NCI-H128 (cell line): ENCODE results near the gene PARP16.
"Not testable (repeated sequence)": the region's sequence is repeated elsewhere in the genome, so short reads cannot be mapped to it uniquely, and the experiment has no call there.

Source experiments
- DNase-seq: peaks from one replicate; lab custom pipeline; 2025; ENCODE audit not compliant: unreplicated experiment; lab: John Stamatoyannopoulos, UW

PARP16 gene

DNA sequence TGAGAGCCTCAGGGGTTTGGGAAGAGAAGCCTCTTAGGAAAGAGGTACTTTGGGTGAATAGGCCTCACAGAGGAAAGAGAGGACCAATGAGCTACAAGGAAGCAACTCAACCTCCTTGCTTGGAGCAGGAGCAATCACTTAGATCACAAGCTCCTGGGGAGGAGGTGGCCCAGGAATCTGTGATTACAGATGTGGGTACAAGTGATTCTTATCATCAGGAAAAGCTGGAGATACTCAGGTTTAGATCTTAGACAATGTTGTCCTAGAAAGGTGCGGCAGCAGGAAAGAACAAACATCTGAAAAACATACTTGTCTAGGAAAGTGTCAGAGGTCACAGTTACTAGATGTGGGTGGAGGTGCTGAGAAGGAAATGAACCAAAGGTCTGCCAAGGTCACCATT, 8.2 kb downstream of the PARP16 start:
- DNase-seq = no peak

DNA sequence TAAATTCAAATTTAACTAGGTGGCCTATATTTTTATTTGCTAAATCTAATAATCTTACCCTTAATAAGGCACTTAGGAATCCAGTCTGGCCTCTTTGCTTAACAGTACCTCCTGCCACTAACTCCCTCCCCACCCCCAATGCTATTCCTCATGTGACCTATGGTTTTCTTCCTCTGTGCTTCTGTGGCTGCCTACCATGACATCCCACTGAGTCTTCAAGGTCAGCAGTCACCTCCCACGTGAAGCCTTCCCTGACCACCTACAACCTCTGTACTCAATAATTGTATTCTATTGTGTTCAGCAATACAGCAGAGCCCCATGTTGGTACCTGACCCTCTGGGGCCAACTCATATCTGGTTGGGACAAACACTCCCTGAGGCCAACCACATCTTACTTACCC, 9.7 kb downstream of the PARP16 start:
- DNase-seq = no peak

DNA sequence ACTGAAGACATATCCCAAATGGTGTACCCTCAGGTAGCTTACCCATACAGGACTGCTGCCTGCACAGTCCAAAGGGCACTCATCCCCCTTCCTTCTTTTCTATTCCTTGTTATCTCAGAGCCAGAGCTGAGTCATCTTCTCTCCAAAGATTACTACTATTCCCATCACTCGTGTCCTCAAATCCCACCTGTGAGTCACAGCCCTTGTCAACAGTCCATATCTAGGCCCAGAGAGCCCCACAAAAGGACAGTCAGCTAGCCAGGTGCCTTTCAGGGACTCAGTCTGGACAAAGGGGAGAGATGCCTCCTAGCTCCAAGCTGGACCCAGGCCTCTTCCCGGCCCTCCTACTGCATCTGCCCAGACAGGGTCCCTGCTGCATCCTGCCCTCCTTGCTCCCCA, 11.0 kb downstream of the PARP16 start:
- DNase-seq = no peak

DNA sequence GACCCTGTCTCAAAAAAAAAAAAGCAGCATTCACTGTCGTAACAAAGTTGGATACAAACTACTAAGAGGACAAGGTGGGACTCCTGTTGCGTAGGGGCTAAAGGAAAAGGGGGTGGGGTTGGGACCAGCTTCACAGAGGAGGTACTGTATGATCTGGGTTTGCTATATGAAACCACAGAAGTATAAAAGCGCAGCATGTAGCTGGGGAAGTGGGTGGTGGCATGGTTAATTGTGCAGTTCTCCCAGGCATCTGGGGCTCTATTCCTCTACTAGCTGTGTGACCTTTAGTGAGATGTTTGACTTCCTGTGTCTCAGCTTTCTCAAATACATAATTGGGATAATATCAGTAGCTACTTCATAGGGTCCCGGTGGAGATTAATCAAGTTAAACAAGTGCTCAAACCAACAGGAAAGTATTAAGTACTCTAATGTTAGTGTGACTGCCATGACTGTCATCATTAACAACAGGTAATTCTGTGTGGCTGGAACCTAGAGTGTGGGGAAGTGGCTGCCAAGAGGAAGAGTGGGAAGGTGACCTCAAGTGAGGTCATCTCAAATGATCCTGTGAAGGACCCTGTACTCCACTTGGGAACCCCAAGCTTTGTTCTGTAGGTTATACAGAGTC, 11.5 kb downstream of the PARP16 start:
- DNase-seq = no peak

DNA sequence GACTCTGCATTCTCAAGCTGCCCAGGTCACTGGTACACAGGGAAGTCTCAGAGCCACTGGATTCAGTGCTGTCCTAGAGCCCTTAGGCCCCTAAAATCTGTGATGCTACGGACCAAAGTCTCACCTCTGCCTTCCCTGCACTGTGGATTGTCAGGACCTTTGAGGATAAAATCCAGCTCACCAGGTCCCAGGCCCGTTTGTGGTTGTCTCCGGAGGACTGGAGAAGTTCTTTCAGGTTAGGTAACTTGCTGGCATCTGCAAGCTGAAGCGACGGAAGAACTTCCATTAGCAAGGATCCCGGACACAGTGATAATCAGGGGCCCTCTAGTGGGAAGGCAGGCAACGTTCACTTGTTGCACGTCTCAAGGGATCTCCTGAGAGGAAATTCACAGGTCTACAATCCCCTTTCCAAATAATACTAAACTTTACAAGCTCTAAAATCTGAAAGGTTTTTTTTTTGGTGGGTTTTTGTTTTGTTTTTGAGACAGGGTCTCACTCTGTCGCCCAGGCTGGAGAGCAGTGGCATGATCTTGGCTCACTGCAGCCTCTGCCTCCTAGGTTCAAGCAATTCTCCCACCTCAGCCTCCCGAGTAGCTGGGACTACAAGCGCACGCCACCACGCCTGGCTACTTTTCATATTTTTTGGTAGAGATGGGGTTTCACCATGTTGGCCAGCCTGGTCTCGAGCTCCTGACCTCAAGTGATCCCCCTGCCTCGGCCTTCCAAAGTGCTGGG, 15.7 kb downstream of the PARP16 start:
- not testable (repeated sequence) for DNase-seq

DNA sequence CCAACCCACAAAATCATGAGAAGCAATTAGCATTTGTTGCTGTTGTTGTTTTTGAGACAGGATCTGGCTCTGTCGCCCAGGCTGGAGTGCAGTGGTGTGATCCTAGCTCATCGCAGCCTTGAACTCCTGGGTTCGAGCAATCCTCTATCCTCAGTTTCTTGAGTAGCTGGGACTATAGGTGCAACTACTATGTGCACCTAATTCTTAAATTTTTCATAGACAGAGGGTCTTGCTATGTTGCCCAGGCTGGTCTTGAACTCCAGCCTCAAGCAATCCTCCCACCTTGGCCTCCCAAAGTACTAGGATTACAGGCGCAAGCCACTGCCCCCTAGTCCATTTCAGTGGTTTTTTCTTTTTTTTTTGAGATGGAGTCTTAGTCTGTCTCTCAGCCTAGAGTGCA, 18.3 kb downstream of the PARP16 start:
- no peak for DNase-seq

DNA sequence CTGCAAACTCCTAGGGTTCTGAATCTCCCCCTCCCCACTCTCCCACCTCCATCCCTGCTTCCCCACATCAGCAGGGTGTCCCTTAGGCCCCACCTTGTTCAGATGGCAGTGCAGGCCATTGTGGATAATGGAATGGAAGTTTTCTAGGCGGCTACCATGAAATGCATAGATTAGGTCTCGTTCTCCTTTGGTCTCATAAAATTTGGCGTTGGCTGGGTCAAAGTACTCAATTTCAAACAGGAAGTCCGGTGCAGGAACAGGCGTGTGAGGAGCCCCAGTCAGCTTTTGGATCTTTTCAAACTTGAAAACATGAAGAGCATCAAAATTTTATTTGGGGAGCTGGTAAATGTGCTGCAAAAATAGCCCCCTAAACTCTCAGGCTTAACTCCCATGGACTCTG, 20.2 kb downstream of the PARP16 start:
- no peak for DNase-seq

DNA sequence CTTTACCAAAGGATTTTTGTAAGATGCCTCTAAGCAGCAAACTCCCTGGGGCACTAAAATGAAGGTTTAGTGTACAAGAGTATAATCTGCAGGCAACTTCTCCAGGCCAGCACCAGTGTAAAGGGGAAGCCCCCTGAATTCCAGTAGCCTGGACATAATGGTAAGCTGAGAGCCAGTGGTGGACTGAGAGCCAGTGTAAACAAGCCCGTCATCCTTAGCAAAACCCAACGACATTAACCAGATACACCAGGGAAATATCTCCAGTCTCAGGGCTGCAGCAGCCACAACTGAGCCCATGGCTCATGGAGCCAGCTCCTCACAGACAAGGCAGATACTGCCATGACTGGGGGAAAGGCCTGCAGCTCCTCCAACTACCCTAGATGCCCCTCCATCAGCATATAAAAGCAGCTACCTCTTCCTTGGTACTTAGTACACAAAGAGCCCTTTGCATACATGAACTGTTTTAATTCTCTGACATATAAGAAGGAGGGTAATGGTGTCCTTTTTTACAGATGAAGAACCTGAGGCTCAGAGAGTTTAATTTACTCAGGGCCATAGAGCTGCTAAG, 21.7 kb downstream of the PARP16 start:
- no peak for DNase-seq

DNA sequence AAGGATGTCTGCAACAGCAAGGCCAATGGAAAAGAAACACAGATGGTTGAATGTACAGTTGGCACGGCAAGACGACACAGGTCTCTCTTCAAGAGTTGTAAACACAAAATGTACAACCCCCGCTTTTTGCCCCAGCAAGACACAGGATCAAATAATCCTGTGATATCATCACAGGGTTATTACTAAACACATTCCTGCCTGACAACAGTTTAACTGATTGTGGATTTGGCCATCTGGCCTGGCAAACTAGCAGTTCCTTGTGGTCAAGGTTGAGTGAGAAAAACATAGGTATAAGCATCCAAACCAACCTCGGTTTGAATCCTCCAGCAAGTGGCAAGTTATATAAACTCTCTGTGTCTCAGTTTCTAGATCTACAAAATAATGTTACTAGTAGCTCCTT, 23.4 kb downstream of the PARP16 start:
- no peak for DNase-seq

DNA sequence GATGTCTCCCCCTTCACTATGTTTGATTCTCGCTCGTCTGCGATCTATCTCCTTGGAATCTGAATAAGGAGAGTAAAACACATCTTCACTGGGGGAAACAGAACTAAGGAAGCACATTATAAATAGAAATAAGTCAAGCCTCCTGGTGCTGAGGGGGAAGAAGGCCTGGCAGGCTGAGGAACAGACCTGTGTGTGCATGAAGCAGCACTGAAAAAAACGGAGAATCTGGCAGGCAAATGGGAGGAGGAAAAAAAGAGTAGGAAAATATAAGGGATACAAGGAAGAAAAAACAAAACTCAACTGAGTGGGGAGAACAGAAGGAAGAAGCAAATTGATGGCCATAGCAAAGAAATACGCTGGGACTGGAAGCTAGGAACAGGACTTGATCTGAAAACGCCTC, 25.7 kb downstream of the PARP16 start:
- no peak for DNase-seq

DNA sequence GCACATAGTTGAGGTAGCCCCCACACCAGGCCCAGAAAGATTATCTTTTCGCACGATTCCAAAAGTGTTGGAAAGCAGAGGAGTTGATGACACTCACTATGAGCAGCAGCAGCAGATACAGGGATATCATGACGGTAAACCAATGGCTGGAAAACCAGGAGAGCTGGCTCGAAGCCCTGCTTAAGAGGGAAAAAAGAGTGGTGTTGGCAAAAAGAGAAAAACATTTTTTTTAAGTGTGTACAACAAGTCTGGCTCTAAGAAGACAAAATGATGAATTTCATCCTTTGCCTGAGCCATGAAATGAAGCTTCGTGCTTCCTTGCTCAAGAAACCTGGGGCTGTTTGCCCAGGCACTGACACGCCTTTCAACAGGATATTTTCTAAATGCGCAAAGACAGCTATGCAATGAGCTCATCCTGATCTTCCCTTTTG, 27.3 kb downstream of the PARP16 start:
- DNase-seq = no peak

DNA sequence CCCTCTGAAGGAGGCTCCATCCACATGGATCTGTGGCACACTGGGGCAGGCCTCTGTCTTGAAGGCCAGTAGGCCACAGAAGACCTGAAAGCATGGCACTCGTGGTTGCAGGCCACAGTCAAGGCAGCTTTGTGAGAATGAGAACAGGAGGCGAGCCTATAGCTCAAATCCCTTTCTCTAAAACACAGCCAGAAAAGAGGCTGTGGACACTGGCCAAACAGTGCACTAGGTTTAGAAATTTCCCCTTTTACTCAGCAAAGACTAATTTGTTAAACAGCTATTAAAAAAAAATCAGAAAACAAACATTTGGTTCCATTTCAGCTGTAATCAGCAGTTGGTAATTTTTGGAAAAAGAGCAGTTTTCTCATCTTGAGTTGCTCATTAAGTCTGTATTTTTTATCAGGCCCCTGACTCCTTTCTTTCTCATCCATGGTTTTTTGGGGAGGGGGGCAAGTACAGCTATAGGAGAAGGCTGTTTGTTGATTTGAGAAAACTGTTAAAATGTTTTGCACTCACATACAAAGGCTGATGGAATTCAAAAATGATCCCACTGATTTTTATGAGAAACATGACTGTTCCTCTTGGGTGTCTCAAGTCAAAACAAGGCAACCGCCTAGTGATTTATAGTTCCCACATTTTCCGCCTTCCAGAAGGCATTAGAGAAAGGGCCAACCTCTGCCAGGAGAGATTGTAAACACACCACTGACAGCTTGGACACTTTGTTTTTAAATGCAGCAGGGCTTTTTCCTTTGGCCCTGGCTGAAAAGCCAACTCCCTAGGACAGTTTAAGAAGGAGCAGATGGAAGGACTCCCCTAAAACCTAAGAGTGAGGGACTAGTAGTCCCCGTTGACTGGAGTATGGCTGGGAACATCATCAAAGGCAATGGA, 28.1 kb downstream of the PARP16 start:
- no peak for DNase-seq

DNA sequence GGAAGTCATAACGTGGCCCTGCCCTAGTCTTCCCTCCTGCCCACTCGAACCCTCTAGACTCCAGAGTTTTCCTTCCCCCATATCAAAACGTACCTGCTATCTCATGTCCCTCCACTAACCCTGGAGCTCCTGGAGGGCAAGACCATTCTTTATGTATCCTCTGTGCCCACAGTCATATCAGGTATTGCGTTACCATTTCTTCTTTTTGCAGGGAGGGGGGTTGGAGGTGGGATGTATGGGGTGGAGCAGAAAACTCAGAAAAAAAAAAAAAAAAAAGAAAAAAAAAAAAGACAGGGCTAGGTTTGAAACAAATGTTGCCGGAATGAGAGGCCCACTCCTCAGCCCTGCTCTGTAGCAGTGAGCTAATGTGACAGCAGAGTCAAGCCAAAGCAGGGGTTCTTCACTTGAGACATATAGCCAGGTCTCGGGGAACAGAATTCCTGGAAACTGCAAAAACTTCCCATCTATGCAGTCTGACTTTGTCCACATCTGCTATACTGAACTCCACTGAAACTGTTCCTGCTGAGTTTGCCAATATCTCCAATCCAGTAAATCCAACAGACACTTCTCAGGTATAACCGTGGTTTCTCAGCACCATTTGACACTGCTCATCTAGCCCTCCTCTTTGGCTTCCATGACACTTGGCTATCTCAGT, 31.1 kb downstream of the PARP16 start:
- DNase-seq = no peak

DNA sequence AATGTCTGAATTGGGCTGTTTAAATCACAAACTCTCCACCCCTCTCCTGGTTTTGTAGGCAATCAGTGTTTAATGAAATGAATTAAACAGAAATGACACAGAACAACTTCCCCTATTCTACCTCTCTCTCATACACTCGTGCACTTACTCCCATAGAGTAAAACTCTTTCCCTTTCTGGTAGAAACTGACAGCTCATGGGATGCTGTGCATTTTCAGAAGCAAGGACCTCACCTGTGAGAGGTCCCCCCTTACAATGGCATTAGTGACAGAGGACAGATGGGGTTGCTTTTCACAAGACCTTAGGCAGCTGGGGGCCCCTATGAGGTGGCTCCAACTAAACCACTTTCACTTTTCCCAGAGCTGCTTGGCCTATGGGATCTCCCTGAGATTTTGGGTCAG, 31.9 kb downstream of the PARP16 start:
- no peak for DNase-seq

DNA sequence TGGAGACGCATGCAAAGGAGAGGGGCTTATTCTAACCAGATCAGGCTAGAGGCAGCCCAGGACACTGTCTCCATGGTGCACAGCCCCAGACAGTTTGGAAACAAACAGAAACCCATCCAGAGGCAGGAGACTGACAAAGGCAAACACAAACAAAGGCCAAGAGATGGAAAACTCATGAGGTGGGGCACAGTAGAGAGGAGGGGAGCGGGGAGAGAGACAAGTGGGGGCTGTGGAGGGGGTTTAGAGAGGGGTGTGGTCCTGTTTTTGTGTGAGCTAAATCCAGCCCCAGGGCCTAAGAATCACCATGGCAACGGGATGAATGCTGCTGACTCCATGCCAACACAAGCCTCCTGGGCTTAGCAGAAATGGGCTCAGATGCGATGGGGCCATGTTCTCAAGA, 32.3 kb downstream of the PARP16 start:
- no peak for DNase-seq

DNA sequence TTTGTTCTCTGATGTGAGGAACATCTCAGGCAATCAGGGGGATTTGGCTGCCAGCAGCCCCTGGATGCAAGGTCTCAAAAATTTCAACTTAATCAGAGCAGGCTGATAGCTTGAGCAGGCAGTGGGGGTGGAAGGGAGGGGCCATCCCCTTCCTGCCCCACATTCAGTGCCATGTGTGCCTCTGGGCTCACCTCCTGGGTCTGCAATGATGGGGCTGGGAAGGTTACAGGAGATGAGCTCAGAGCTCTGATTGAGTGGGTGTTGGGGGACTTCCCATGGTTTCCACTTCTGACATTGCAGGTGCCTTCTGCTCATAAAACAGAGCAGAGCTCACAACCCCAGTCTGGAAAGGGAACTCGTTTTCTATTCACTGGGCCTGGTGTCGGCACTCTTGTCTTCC, 37.0 kb downstream of the PARP16 start:
- DNase-seq = no peak

DNA sequence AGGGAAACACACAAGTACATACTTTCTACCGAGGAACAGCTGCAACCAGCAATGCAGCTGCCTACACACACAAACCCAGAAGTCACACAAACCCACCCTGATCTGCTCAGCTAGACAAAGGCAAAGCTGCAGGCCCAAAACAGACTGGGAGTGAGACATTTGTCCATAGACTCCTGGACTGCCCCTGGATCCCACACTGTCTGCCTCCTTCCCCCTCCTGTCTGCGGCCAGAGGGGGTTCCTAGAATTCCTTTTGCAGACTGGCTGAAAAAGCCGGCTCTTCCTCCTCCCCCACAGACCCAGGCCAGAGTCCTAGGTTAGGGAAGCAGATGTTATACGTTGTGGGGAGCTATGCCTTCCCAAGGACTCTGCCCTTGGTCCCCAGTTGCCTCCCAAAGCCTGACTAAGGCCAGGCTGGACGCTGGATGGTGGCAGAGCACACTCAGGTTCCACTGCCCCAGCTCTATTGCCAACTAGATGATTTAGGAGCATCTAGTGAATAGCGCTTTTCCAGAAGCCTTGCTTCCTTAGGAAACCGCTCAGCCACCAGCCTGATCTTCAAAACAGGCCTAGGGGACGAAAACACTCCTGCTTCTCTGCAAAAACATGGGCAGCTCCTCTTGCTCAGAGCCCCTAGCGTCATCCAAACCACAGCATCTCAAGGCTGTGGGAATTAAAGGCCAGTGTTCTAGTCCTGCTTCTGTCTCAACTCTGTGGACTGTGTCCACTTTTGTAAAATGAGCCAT, 38.0 kb downstream of the PARP16 start:
- no peak for DNase-seq

DNA sequence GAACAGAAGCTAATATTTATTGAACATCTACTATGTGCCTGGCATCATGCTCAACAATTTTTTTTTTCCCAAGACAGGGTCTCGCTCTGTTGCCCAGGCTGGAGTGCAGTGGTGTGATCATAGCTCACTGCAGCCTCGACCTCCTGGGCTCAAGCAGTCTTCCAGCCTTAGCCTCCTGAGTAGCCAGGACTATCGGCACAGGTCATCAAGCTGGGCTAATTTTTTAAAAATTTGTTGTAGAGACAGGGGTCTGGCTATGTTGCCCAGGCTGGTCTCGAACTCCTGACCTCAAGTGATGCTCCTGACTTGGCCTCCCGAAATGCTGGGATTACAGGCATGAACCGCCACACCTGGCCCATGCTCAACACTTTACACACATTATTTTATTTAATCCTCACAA, 39.7 kb downstream of the PARP16 start:
- DNase-seq = no peak

DNA sequence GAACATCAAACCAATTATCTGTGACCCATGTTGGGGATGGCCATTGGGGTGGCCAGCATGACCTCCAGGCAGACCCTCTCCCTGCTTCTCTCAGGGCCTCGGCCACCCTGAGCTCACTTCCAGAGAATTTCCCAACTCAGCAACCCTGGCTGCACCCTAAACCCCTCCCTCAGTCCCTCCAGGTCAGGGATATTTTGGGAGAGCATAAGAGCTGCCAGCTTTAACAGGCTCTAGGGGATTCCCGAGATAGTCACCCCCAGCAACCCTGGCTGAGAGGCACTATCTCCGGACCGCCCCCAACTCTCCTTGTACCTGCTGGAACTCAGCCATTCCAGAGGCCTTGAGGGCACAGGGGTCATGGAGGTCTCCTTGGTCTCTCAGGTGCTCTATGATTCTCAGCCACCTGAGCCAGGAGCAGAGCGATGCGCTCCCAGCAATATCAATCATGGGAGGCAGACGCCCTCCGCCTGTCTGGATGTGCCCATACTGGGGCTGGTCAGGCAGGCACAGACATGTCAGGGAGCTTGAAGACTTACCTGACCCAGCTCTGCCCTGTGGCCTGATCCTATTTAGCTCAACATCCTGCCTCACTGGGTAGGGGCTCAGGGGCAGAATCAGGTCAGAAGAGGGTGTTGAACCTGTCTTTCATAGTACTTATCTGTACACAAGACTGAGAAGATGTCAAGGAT, 40.5 kb downstream of the PARP16 start:
- no peak for DNase-seq
